ENCODE results near the gene B4GALNT3. TPM values are rescaled to one million over a fixed set of nuclear protein-coding genes. Genes with fewer than 3 reads are reported as not detected.

The B4GALNT3 gene
- total RNA-seq, 1 experiment from 2014 or later: 23.3 TPM

- Histone ChIP-seq H2BK15ac (ENCODE audit: low read depth, low read length) (no peak overlapping the region), H4K91ac (ENCODE audit: insufficient read length, low read depth, low read length) (no peak overlapping the region), H3K56ac (ENCODE audit: insufficient read length, low read depth, low read length) (no peak overlapping the region), H3T11ph (ENCODE audit: low read length) (no peak overlapping the region), H2BK12ac (ENCODE audit: insufficient read length, low read depth, low read length) (no peak overlapping the region), H3K4me2 (ENCODE audit: insufficient read depth, insufficient read length, low read length) (no peak overlapping the region), H2AFZ (ENCODE audit: low read length) (no peak overlapping the region), H3K27ac (ENCODE audit: insufficient read length, low read depth, low read length) (no peak overlapping the region), H3K4me1 (ENCODE audit: insufficient read depth, low read length) (no peaks in the 10 kb centered on the region), H4K8ac (replicated peaks; ENCODE audit: insufficient read length, low read depth, low read length) (no peak overlapping the region), H3K14ac (ENCODE audit: insufficient read depth, low read length) (no peak overlapping the region; the same call in 1 of the 2 replicates), H3K79me1 (ENCODE audit: insufficient read depth, low read depth, low read length, poor library complexity, severe bottlenecking) (no peaks in the 10 kb centered on the region), H3K9me3 (ENCODE audit: control insufficient read depth, low read depth, low read length) (no peaks in the 10 kb centered on the region), H3K23me2 (ENCODE audit: insufficient read length, low read depth, low read length, poor library complexity, severe bottlenecking) (no peaks in the 10 kb centered on the region), H2AK5ac (ENCODE audit: insufficient read length, low read length) (no peak overlapping the region), H3K79me2 (ENCODE audit: insufficient read depth, low read length) (no peaks in the 10 kb centered on the region), H3K4ac (ENCODE audit: low read depth, low read length) (no peak overlapping the region), H2BK20ac (ENCODE audit: low read depth, low read length, poor library complexity, severe bottlenecking) (no peak overlapping the region), H2BK120ac (ENCODE audit: low read depth, low read length, poor library complexity, severe bottlenecking) (no peak overlapping the region), H2BK5ac (ENCODE audit: insufficient read length, low read length) (no peak overlapping the region), H4K5ac (ENCODE audit: insufficient read length, low read depth, low read length) (no peak overlapping the region), H3K9ac (ENCODE audit: extremely low read depth, insufficient read length, low read length) (no peak overlapping the region), H3K18ac (ENCODE audit: insufficient read length, low read depth, low read length) (no peak overlapping the region), H3K27me3 (ENCODE audit: insufficient read depth, low read length) (no peaks in the 10 kb centered on the region), H4K20me1 (ENCODE audit: control insufficient read depth, insufficient read depth, insufficient read length) (no peaks in the 10 kb centered on the region), H3K23ac (ENCODE audit: insufficient read length, low read depth, low read length) (no peak overlapping the region)
- peaks cover 3 to 15% of the 10 kb centered on the region in 2 experiments; a peak in 3 of 4 replicates for H3K4me1 Mint-ChIP-seq
- no peaks in the 10 kb centered on the region for H3K27me3 Mint-ChIP-seq (ENCODE audit: low read depth)
- peaks cover 13 to 30% (median 17%) of the 10 kb centered on the region in 3 experiments for H3K36me3 Mint-ChIP-seq (ENCODE audit: insufficient read depth in 1 of 3, low read depth in 3 of 3)
- DNase-seq: no peak
- no peak overlapping the region; a peak in 1 of 7 replicates for H3K27ac Mint-ChIP-seq
- H3K4me3 Mint-ChIP-seq: no peak overlapping the region
- WGBS (ENCODE audit: extremely low coverage, insufficient read length, low lambda C conversion rate): no CpG with 5 or more reads among the region's 7 CpGs
- TF ChIP-seq CTCF (conservative IDR thresholded peaks at IDR 0.05): no peak
- H3K9me3 Mint-ChIP-seq: peaks cover 20% of the 10 kb centered on the region in 2 experiments
Measured at GRCh38 chr12:527241-527640, 67.5 kb downstream of the B4GALNT3 start.

Measured in H9 (cell line).